Measurements from ENCODE around the gene RAD51B. TPM values are rescaled to one million over a fixed set of nuclear protein-coding genes. Genes with fewer than 3 reads are reported as not detected.

Gene RAD51B
- total RNA-seq, 1 experiment from 2014 or later, result 14.2 TPM

- CTCF ChIA-PET, result no interaction called here
- POLR2A ChIA-PET, result no interaction called here
- H3K4me3 Mint-ChIP-seq, result no peak overlapping the region
- H3K27me3 Mint-ChIP-seq (ENCODE audit: low read depth), result no peaks in the 10 kb centered on the region
- 0 out of 2 replicates have a peak, but pooled peaks cover 4% of the 10 kb centered on the region for H3K36me3 Mint-ChIP-seq
- TF ChIP-seq TCF7 (CRISPR knock-in tag; IDR thresholded peaks at IDR 0.05; ENCODE audit: low read depth) (no peak), EMX1 (CRISPR knock-in tag; IDR thresholded peaks at IDR 0.05) (no peak), MLX (CRISPR knock-in tag; IDR thresholded peaks at IDR 0.05) (no peak), SMAD3 (CRISPR knock-in tag; IDR thresholded peaks at IDR 0.05; ENCODE audit: borderline replicate concordance) (no peak)
- H3K4me1 Mint-ChIP-seq, result no peaks in the 10 kb centered on the region
- ATAC-seq (no peak), DNase-seq (ENCODE audit: low spot score) (no peak)
- H3K27ac Mint-ChIP-seq, result no peak overlapping the region
- H3K9me3 Mint-ChIP-seq, result peaks cover 23% of the 10 kb centered on the region
These were observed 30.7 kb downstream of the RAD51B start for GRCh38 chr14:67850066-67850830.

GRCh38 chr14:67851785-67852410 is 32.3 kb downstream of the RAD51B start:
- no peak for TF ChIP-seq TP53 (CRISPR knock-in tag; IDR thresholded peaks at IDR 0.05)
- no peak for TF ChIP-seq TEAD1 (CRISPR knock-in tag; IDR thresholded peaks at IDR 0.05)
- TF ChIP-seq ATF3 (CRISPR knock-in tag; conservative IDR thresholded peaks at IDR 0.05), result no peak
- TF ChIP-seq ZNF138 (CRISPR knock-in tag; conservative IDR thresholded peaks at IDR 0.05), result no peak
- TF ChIP-seq HMGXB4 (CRISPR knock-in tag; IDR thresholded peaks at IDR 0.05), result no peak
- TF ChIP-seq CBFB (CRISPR knock-in tag; IDR thresholded peaks at IDR 0.05; ENCODE audit: low read depth), result no peak
- no peak for TF ChIP-seq ZNF671 (CRISPR knock-in tag; IDR thresholded peaks at IDR 0.05)
- H3K4me3 Mint-ChIP-seq, result no peak overlapping the region
- H3K27me3 Mint-ChIP-seq (ENCODE audit: low read depth), result no peaks in the 10 kb centered on the region
- no peak overlapping the region for H3K27ac Mint-ChIP-seq
- ChIA-PET CTCF (no interaction called here), POLR2A (no interaction called here)
- H3K9me3 Mint-ChIP-seq, result peaks cover 18% of the 10 kb centered on the region
- H3K4me1 Mint-ChIP-seq, result no peaks in the 10 kb centered on the region
- H3K36me3 Mint-ChIP-seq, result no peaks in the 10 kb centered on the region
- no peak for DNase-seq (ENCODE audit: low spot score)
- no peak for ATAC-seq

- no peaks in the 10 kb centered on the region for H3K36me3 Mint-ChIP-seq
- TF ChIP-seq HMGA2 (CRISPR knock-in tag; IDR thresholded peaks at IDR 0.05) (no peak), FOXP4 (CRISPR knock-in tag; IDR thresholded peaks at IDR 0.05) (no peak), PREB (CRISPR knock-in tag; IDR thresholded peaks at IDR 0.05; ENCODE audit: borderline replicate concordance) (no peak), NFE2L1 (CRISPR knock-in tag; IDR thresholded peaks at IDR 0.05) (no peak), KAT7 (CRISPR knock-in tag; IDR thresholded peaks at IDR 0.05; ENCODE audit: borderline replicate concordance) (no peak)
- peaks cover 9% of the 10 kb centered on the region for H3K9me3 Mint-ChIP-seq
- no peak overlapping the region for H3K27ac Mint-ChIP-seq
- ChIA-PET POLR2A (no interaction called here), CTCF (no interaction called here)
- H3K4me1 Mint-ChIP-seq, result no peaks in the 10 kb centered on the region
- ATAC-seq (no peak), DNase-seq (ENCODE audit: low spot score) (no peak)
- H3K4me3 Mint-ChIP-seq, result no peak overlapping the region
- H3K27me3 Mint-ChIP-seq (ENCODE audit: low read depth), result no peaks in the 10 kb centered on the region
These were observed 33.5 kb downstream of the RAD51B start for GRCh38 chr14:67852926-67853604.
